Measurements from ENCODE around the gene TBL1XR1.
A peak's percentile ranks its signal among the peaks of the same experiment; 100 is the strongest.

TBL1XR1 gene

GRCh38 chr3:177110386-177110785, 86.9 kb downstream of the TBL1XR1 start:
- Mint-ChIP-seq H3K27me3 (no peaks in the 10 kb centered on the region), H3K4me3 (peak overlapping the region in 1 of 2 donors; percentile 17), H3K4me1 (peaks cover 42 to 72% of the 10 kb centered on the region in 2 donors), H3K9me3 (no peaks in the 10 kb centered on the region), H3K27ac (peak overlapping the region; percentile 82), H3K36me3 (peaks cover 8 to 23% of the 10 kb centered on the region in 2 donors)
- no peak for DNase-seq
- no peak for ATAC-seq (replicated peaks)

GRCh38 chr3:177109688-177110330, 87.5 kb downstream of the TBL1XR1 start:
- H3K27ac Mint-ChIP-seq = no peak overlapping the region
- no peak overlapping the region for H3K4me3 Mint-ChIP-seq
- no peaks in the 10 kb centered on the region for H3K9me3 Mint-ChIP-seq
- no peak for DNase-seq
- H3K27me3 Mint-ChIP-seq = no peaks in the 10 kb centered on the region
- H3K4me1 Mint-ChIP-seq = peaks cover 43 to 75% of the 10 kb centered on the region in 2 donors
- ATAC-seq (replicated peaks) = peak; percentile 52 to 61
- H3K36me3 Mint-ChIP-seq = peaks cover 7 to 22% of the 10 kb centered on the region in 2 donors

GRCh38 chr3:177108648-177109047, 88.6 kb downstream of the TBL1XR1 start:
- no peak for ATAC-seq (replicated peaks)
- Mint-ChIP-seq H3K27me3 (no peaks in the 10 kb centered on the region), H3K4me3 (no peak overlapping the region), H3K4me1 (peaks cover 46 to 82% of the 10 kb centered on the region in 2 donors), H3K27ac (no peak overlapping the region), H3K9me3 (no peaks in the 10 kb centered on the region), H3K36me3 (peaks cover 7 to 20% of the 10 kb centered on the region in 2 donors)
- no peak for DNase-seq

GRCh38 chr3:177107461-177108239, 89.6 kb downstream of the TBL1XR1 start:
- Mint-ChIP-seq H3K36me3 (peaks cover 2 to 14% of the 10 kb centered on the region in 2 donors), H3K27ac (no peak overlapping the region), H3K4me1 (peaks cover 40 to 77% of the 10 kb centered on the region in 2 donors), H3K4me3 (no peak overlapping the region), H3K9me3 (no peaks in the 10 kb centered on the region), H3K27me3 (no peaks in the 10 kb centered on the region)
- no peak for DNase-seq
- no peak for ATAC-seq (replicated peaks)

- H3K4me3 Mint-ChIP-seq = no peak overlapping the region
- H3K36me3 Mint-ChIP-seq = peaks cover 4 to 16% of the 10 kb centered on the region in 2 donors
- no peak for ATAC-seq (replicated peaks)
- DNase-seq = no peak
- H3K9me3 Mint-ChIP-seq = no peaks in the 10 kb centered on the region
- no peak overlapping the region for H3K27ac Mint-ChIP-seq
- H3K4me1 Mint-ChIP-seq = peaks cover 39 to 70% of the 10 kb centered on the region in 2 donors
- H3K27me3 Mint-ChIP-seq = no peaks in the 10 kb centered on the region
Measured at GRCh38 chr3:177106594-177106993, 90.7 kb downstream of the TBL1XR1 start.

- DNase-seq (no peak), ATAC-seq (replicated peaks) (peak in 1 of 2 donors; percentile 43)
- Mint-ChIP-seq H3K9me3 (no peaks in the 10 kb centered on the region), H3K4me1 (peaks cover 36 to 66% of the 10 kb centered on the region in 2 donors), H3K4me3 (peak overlapping the region in 1 of 2 donors; percentile 19), H3K27ac (no peak overlapping the region), H3K36me3 (peaks cover 4 to 14% of the 10 kb centered on the region in 2 donors), H3K27me3 (no peaks in the 10 kb centered on the region)
Measured at GRCh38 chr3:177106184-177106583, 91.1 kb downstream of the TBL1XR1 start.

- peaks cover 9 to 11% of the 10 kb centered on the region in 2 donors for H3K36me3 Mint-ChIP-seq
- DNase-seq = no peak
- no peak overlapping the region for H3K27ac Mint-ChIP-seq
- peaks cover 32 to 65% of the 10 kb centered on the region in 2 donors for H3K4me1 Mint-ChIP-seq
- no peak overlapping the region for H3K4me3 Mint-ChIP-seq
- no peaks in the 10 kb centered on the region for H3K9me3 Mint-ChIP-seq
- ATAC-seq (replicated peaks) = no peak
- no peaks in the 10 kb centered on the region for H3K27me3 Mint-ChIP-seq
Measured at GRCh38 chr3:177105623-177106022, 91.7 kb downstream of the TBL1XR1 start.

GRCh38 chr3:177104299-177104992, 92.8 kb downstream of the TBL1XR1 start:
- DNase-seq (no peak), ATAC-seq (replicated peaks) (no peak)
- Mint-ChIP-seq H3K27ac (no peak overlapping the region), H3K4me3 (no peak overlapping the region), H3K27me3 (no peaks in the 10 kb centered on the region), H3K4me1 (peaks cover 26 to 55% of the 10 kb centered on the region in 2 donors), H3K9me3 (no peaks in the 10 kb centered on the region), H3K36me3 (peaks cover 8 to 9% of the 10 kb centered on the region in 2 donors)

- Mint-ChIP-seq H3K36me3 (peaks cover 8 to 14% of the 10 kb centered on the region in 2 donors), H3K9me3 (no peaks in the 10 kb centered on the region), H3K4me1 (peaks cover 22 to 41% of the 10 kb centered on the region in 2 donors), H3K27me3 (no peaks in the 10 kb centered on the region), H3K4me3 (no peak overlapping the region), H3K27ac (no peak overlapping the region)
- DNase-seq (no peak), ATAC-seq (replicated peaks) (no peak)
Measured at GRCh38 chr3:177102553-177102952, 94.7 kb downstream of the TBL1XR1 start.

GRCh38 chr3:177098551-177098950, 98.7 kb downstream of the TBL1XR1 start:
- Mint-ChIP-seq H3K4me1 (peaks cover 15 to 36% of the 10 kb centered on the region in 2 donors), H3K27ac (no peak overlapping the region), H3K4me3 (no peak overlapping the region), H3K9me3 (peaks cover 8 to 11% of the 10 kb centered on the region in 2 donors), H3K27me3 (no peaks in the 10 kb centered on the region), H3K36me3 (peaks cover 28 to 37% of the 10 kb centered on the region in 2 donors)
- ATAC-seq (replicated peaks) (no peak), DNase-seq (no peak)

GRCh38 chr3:177096615-177097014, 100.7 kb downstream of the TBL1XR1 start:
- Mint-ChIP-seq H3K4me3 (no peak overlapping the region), H3K36me3 (peaks cover 38 to 48% of the 10 kb centered on the region in 2 donors), H3K9me3 (peaks cover 12 to 18% of the 10 kb centered on the region in 2 donors), H3K27ac (peak overlapping the region; percentile 14), H3K27me3 (no peaks in the 10 kb centered on the region), H3K4me1 (peaks cover 13 to 39% of the 10 kb centered on the region in 2 donors)
- DNase-seq = no peak
- no peak for ATAC-seq (replicated peaks)

- H3K4me1 Mint-ChIP-seq = peaks cover 26 to 53% of the 10 kb centered on the region in 2 donors
- no peaks in the 10 kb centered on the region for H3K27me3 Mint-ChIP-seq
- no peak overlapping the region for H3K27ac Mint-ChIP-seq
- ATAC-seq (replicated peaks) (no peak), DNase-seq (no peak)
- H3K4me3 Mint-ChIP-seq = no peak overlapping the region
- peaks cover 16 to 18% of the 10 kb centered on the region in 2 donors for H3K9me3 Mint-ChIP-seq
- peaks cover 46 to 65% of the 10 kb centered on the region in 2 donors for H3K36me3 Mint-ChIP-seq
Measured at GRCh38 chr3:177093966-177094365, 103.3 kb downstream of the TBL1XR1 start.

- Mint-ChIP-seq H3K9me3 (peaks cover 14 to 17% of the 10 kb centered on the region in 2 donors), H3K36me3 (peaks cover 38 to 59% of the 10 kb centered on the region in 2 donors), H3K4me3 (no peak overlapping the region), H3K27me3 (no peaks in the 10 kb centered on the region), H3K4me1 (peaks cover 32 to 67% of the 10 kb centered on the region in 2 donors), H3K27ac (peak overlapping the region; percentile 81)
- no peak for DNase-seq
- ATAC-seq (replicated peaks) = no peak
Measured at GRCh38 chr3:177089901-177090300, 107.4 kb downstream of the TBL1XR1 start.

GRCh38 chr3:177089110-177089509, 108.2 kb downstream of the TBL1XR1 start:
- H3K4me3 Mint-ChIP-seq = no peak overlapping the region
- peaks cover 13 to 22% of the 10 kb centered on the region in 2 donors for H3K9me3 Mint-ChIP-seq
- DNase-seq (no peak), ATAC-seq (replicated peaks) (no peak)
- H3K27me3 Mint-ChIP-seq = no peaks in the 10 kb centered on the region
- H3K27ac Mint-ChIP-seq = peak overlapping the region; percentile 51
- H3K4me1 Mint-ChIP-seq = peaks cover 34 to 71% of the 10 kb centered on the region in 2 donors
- peaks cover 44 to 59% of the 10 kb centered on the region in 2 donors for H3K36me3 Mint-ChIP-seq

All from stimulated activated naive B cell treated with anti-CD40 and anti-IgM and Interleukin-4, amounts not matched to agents 10 μg/mL and 1 μg/mL and 100 μg/mL, for 72 hours (primary cell).